HK-2 (cell line): Measurements from ENCODE around the gene LRRIQ1.

ENCODE experiments used
- DNase-seq: peaks from one replicate; pipeline ENCODE4 v3.0.0-alpha.2; 2018; ENCODE audit not compliant: unreplicated experiment

LRRIQ1 gene

GRCh38 chr12:85057370-85057963 lies 21.3 kb downstream of the LRRIQ1 start:
- peak; percentile 14 for DNase-seq

DNA sequence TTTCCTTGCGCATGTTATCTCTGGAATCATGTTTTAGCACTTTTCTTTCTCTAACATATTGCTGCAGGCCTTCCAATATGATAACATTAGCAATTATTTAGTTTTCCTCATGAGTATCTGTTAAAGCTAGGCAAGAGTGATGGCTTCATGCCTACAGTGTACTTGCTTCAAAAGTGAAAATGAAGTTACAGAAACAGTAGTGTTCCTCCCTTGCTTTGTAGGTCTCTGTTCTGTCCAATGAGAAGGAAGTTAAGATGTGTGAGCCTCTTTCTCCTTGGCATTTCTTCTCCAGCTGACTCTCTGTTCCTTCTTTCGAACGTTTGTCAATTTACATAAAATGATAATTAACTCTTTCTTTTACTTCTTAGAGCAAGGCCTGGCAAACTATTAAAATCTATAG lies 22.2 kb downstream of the LRRIQ1 start:
- DNase-seq = no peak

DNA sequence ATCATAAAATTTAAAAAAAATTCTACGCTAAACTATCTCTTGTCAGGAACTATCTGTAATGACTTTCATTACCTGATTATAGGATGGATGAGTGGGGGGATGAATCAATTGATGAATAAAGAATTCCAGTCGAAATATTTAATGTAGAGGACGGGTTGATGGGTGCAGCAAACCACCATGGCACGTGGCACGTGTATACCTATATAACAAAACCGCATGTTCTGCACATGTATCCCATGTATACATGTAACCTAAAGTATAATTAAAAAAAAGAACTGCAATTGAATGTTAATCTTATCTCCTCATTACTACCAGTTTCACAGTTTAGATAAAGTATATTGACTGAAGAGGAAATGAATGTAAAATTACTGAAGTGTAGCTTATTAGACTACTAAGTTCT lies 23.4 kb downstream of the LRRIQ1 start:
- DNase-seq = no peak

- DNase-seq = no peak
Observed at GRCh38 chr12:85060916-85061315, 24.8 kb downstream of the LRRIQ1 start.

- no peak for DNase-seq
Observed at GRCh38 chr12:85065837-85066482, 29.8 kb downstream of the LRRIQ1 start.

DNA sequence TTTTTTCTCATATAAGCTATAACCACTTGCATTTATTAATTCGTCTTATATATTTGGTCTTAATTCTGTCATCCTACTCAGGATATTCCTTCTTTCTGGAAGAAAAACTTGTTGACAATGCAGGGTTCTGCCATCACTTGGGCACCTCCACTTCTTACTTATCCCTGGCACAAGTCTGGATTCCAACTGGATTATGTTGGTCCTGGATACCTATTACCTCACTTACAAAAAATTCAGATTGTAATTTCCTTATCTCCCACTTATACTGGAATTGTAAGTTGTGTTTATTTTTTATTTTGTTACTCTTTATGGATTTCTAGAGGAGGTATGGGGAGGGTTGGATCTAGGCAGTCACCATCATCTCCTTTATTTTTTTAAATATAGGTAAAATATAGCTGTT lies 36.7 kb downstream of the LRRIQ1 start:
- DNase-seq = no peak

DNA sequence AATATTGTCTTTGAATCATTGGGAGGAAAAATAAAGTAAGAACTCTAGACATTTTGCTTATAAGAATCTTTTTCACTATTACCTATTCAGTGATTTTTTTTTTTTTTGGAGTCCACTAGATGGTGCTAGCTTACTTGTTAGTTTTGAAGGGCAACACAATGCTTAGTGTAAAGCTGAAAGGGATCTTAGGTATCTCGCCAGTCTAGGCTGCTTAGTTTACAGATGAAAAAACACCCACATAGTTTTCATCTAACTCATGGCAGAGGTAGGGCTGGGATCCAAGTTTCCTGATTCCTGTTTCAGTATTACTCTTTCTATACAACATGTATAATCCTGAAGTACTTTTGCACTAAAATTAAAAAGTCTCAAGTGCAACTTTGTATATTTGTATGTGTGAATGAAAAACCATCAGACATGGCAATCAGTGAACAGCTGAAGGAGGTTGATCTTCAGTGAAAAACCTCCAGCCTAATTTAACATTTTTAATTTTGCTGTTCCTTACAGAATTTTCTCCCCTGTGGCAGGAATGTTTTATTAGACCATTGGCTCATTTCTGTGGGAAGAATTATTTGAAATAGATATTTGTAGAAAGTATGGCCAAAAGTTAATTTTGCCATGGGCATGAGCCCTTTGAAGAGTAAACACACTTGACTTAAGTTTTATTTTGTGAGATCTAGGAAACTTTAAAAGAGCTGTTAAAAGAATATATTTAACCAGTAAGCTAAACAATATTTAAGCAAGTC lies 40.7 kb downstream of the LRRIQ1 start:
- no peak for DNase-seq

- no peak for DNase-seq
Observed at GRCh38 chr12:85085066-85085465, 48.9 kb downstream of the LRRIQ1 start.

- no peak for DNase-seq
Observed at GRCh38 chr12:85089792-85090191, 53.6 kb downstream of the LRRIQ1 start.

GRCh38 chr12:85092814-85093370 lies 56.7 kb downstream of the LRRIQ1 start:
- DNase-seq = no peak

DNA sequence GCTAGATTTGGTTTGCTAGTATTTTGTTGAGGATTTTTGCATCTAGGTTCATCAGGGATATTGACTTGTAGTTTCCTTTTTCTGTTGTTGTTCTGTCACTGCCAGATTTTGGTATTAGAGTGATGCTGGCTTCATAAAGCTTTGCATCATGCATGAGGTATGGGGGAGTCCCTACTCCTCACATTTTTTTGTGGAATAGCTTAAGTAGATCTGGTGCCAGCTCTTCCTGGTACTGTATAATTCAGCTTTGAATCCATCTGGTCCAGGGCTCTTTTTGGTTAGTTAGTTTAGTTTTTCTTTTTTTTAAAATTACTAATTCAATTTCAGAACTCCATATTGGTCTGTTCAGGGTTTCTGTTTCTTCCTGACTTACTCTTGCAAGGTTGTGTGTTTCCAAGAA lies 59.4 kb downstream of the LRRIQ1 start:
- DNase-seq = no peak

- no peak for DNase-seq
Observed at GRCh38 chr12:85130646-85131045, 94.5 kb downstream of the LRRIQ1 start.

DNA sequence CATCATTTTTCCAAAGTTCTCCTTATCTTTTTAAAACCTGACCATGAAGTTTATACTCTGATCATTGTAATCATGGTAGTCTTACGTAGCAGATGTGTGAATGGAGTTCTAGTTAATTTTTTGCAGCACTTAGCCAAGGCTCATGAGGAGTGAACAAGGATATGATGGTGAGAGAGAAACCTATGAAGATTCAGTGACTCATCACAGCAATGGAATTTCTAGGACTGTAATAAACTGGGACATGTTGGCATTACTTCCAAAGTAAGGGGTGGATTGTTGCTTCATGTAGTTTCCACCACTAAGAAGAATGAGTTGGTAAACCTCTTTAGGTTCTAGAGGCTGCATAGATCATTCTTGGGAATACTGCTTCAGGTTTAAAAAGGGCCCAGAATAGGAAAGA lies 102.7 kb downstream of the LRRIQ1 start:
- DNase-seq = no peak

GRCh38 chr12:85147331-85147730 lies 111.2 kb downstream of the LRRIQ1 start:
- DNase-seq = no peak

- no peak for DNase-seq
Observed at GRCh38 chr12:85152311-85152729, 116.2 kb downstream of the LRRIQ1 start.

DNA sequence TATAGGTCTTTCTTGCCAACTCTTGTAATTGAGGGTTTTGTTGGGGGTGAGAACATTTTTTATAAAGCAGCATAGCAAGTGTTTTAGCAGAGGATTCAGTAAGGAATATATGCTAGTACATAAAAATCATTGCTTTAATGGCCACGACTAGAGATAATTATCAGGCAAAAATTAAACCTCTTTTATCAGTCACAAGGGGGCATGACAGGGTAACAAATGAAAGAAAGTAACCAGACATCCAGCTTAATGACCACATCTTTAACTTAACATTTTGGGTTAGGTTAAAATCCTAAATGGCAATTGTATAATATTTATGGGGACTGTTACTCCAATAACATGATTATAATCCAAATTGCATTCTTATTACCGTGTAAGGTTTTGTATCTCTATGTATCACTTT lies 119.6 kb downstream of the LRRIQ1 start:
- DNase-seq = no peak

DNA sequence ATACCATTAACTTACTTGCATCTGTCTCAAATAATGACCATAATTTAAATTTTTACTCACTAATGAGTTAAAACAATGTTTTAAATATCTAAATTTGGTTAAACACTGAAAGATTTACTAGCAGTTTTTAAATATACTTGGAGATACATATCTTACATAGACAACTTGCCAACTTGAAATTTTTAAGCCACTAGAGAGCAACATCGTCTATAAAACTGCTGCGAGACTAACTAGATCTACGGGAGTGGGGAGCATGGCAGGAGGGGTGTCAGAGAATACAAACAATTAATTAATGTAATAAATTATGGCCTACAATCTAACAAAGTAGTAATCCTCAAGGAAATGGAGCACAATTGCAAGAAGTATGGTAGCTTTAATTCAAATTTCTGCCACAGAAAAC lies 120.4 kb downstream of the LRRIQ1 start:
- DNase-seq = no peak

DNA sequence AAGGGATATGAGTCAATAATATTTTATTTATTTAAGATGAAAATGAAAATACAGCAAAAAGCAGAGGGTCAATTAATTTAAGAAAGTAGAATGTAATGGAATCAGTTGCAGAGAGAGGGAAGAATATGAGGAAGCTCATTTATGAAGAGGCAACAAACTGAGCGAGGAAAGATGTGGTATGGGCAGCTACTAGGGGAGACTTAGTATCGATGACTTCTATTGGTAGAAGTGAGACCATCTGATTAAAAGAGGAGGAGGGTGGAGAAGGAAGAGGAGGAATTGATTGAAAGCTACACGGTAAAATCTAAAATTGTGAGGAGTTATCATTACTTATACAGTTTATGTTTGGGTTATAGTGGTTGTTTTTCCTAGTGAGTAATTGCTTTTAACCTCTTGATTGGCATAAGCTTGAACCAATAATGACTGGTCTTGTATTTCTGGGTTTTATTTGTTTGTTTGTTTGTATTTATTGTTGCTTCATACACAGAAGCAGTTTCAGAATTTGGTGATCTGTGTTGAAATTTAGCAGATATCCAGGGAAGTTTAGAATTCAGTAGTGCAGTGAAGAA lies 121.0 kb downstream of the LRRIQ1 start:
- DNase-seq = no peak

DNA sequence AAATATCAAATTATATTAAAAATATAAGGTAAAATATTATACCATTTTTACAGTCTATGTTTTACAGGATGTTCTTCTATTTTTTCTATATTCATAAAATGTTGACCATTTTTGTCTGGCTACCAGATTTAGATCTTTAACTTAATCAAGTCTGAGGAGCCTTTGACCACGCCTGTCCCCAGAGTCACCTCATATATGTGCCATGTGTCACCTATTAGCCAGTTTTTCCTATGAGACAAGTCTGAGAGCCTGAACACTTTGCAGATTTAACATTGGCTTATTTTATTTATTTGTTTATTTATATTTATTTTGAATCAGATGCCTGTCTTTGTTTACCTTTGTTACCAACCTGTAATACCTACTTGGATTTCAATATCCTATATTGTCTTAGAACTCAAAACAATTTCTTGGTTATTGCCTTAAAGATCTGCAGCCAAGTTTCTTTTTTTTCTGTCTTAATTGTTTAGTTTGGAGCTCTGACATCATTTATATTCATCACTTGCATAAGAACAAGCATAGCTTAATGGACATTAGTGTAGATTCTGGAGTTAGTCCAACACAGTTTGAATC lies 127.7 kb downstream of the LRRIQ1 start:
- DNase-seq = no peak

DNA sequence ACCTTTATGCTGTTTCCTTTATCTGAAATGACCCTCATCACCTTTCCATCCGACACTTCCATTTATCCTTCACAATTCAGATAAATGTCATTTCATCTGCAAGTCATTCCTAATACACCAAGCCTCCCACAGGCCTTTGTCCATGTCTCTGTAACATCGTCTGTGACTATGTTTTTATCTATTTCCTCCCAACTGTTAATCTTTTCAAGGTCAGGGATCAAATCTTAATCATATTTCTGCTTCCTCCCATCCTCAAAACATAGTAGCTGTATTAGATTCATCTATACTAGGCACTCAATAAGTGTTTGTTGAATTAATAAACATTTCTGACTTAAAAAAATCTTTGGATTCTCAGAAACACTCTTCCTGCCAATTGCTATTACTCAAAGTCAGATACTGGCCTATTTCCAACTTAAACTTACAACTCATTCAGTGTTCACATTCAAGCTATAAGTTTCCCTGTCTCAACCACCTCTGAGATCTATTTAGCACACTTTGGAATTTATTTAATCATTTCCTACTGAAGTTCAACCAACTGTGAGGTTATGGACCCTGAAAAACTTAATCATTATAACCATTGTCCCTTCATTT lies 143.6 kb downstream of the LRRIQ1 start:
- no peak for DNase-seq

- DNase-seq = no peak
Observed at GRCh38 chr12:85182699-85183098, 146.5 kb downstream of the LRRIQ1 start.

- no peak for DNase-seq
Observed at GRCh38 chr12:85183855-85184254, 147.7 kb downstream of the LRRIQ1 start.
